H1 (cell line): ENCODE results near the gene P3H4. TPM values are rescaled to one million over a fixed set of nuclear protein-coding genes. Genes with fewer than 3 reads are reported as not detected.

Experiments
- GTF2F1 ChIP-seq: IDR thresholded peaks from 2 replicates; pipeline ENCODE4 v1.6.1; 2012; ENCODE audit warnings: low read depth, low read length, improper control_type of control experiment, borderline replicate concordance
- polyA plus RNA-seq, 7 experiments: library from polyadenylated mRNA; depleted of rRNA in 3 of 7; stranded (reverse) in 5 of 7; unstranded in 2 of 7; fragments of >200 nt in 5 of 7; fragments of 200-250 nt in 2 of 7; gene quantifications; 1 replicate in 5 of 7; 2 replicates in 1 of 7; 4 replicates in 1 of 7; pipeline versions ENCODE4 v1.2.1 to v1.2.3, GENCODE V29; 2011 to 2013; ENCODE audit warnings: missing spikeins in 2 of 7, mixed read lengths in 2 of 7
- total RNA-seq: library from RNA; stranded (reverse); fragmentation: NEBNext Ultra II Directional; extraction: Animal tissue kit (Norgen Biotek cat#: 25700); gene quantifications from 2 replicates; pipeline ENCODE4 v1.2.1, GENCODE V29; 2021

The P3H4 gene
- total and polyA plus RNA-seq, 2 of the 8 experiments (the other 6 are each of a cell fraction or from before 2014, with no cell fraction given): 23.4 to 26.7 TPM

DNA sequence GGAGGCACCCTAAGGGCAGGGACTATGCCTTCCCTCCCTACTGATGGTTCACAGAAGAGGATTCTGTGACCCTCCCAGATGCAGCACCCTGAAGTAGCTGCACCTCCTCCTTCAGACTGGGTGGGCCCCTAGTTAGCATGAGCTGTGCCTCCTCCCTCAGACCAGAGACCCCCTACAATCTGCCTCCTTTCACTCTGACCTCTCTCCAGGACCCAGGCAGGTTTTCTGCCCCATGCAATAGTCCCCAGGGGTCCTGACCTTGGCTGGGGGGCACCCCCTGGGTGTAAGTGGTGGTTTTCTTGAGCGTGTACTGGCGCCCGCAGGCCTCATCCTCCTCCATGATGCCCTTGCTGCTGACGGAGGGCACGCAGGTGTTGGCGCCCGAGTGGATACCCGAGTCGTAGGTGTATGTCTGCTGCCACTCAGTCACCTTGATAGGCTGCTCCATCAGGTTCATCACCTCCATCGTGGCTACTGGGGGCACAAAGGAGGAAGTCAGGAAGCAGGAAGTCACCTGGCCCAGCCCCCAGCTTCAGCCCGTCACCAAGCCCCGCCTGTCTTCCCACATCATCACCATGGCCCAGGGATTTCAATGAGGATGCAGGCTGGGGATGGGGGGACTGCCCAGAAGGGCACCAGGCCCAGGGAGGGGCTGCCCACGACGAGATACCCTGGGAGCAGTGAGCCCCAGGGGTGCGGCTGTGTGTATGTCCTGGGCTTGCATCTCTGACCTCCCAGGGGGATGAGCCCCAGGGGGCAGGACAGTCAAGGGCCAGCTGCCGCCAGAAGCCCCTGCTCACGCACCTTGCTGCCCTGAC is 40.2 kb downstream of the P3H4 start (continued):
- no peak for TF ChIP-seq GTF2F1
